K562 (cell line): ENCODE data around the gene MMP24. TPM values are rescaled to one million over a fixed set of nuclear protein-coding genes. Genes with fewer than 3 reads are reported as not detected.
A peak's percentile ranks its signal among the peaks of the same experiment; 100 is the strongest.

Experiments
- BDP1 ChIP-seq: IDR thresholded peaks from 3 replicates; pipeline ENCODE4 v1.6.1; 2011; ENCODE audit not compliant: insufficient read length, insufficient read depth
- BRD4 ChIP-seq: fragments of 200-600 bp; sonication (generic); IDR thresholded peaks from 2 replicates; pipeline ENCODE4 v1.6.1; 2017; ENCODE audit warnings: inconsistent platforms
- CBFA2T2 ChIP-seq: fragments of 450-650 bp; conservative IDR thresholded peaks from 2 replicates; pipeline ENCODE4 v1.6.1; 2017; ENCODE audit warnings: mild to moderate bottlenecking
- CBFA2T3 ChIP-seq: fragments of 450-650 bp; IDR thresholded peaks from 2 replicates; pipeline ENCODE4 v1.6.1; 2017
- DMBX1 ChIP-seq: fragments of 250-450 bp; sonication (Bioruptor Pico); IDR thresholded peaks from 2 replicates; pipeline ENCODE4 v1.8.0; 2022; ENCODE audit warnings: inconsistent platforms, mild to moderate bottlenecking, moderate library complexity, borderline replicate concordance
- E4F1 ChIP-seq: fragments of 250-450 bp; sonication (Bioruptor Pico); IDR thresholded peaks from 2 replicates; pipeline ENCODE4 v1.5.0; 2021; ENCODE audit warnings: mild to moderate bottlenecking, borderline replicate concordance
- EP300 ChIP-seq: IDR thresholded peaks from 2 replicates; pipeline ENCODE4 v1.6.1; 2012; ENCODE audit warnings: low read length, improper control_type of control experiment
- FOXJ3 ChIP-seq: sonication (generic); formaldehyde crosslinking; IDR thresholded peaks from 2 replicates; pipeline ENCODE4 v1.4.0; 2020; ENCODE audit warnings: mild to moderate bottlenecking, missing genetic modification reagents
- HNRNPUL1 ChIP-seq: fragments of 200-400 bp; formaldehyde crosslinking; IDR thresholded peaks from 2 replicates; pipeline ENCODE4 v1.6.1; 2017; ENCODE audit warnings: low read length
- HOMEZ ChIP-seq: fragments of 250-450 bp; sonication (Bioruptor Pico); IDR thresholded peaks from 2 replicates; pipeline ENCODE4 v1.4.0; 2020; ENCODE audit warnings: mild to moderate bottlenecking, moderate library complexity
- NCOR1 ChIP-seq: fragments of 450-650 bp; IDR thresholded peaks from 2 replicates; pipeline ENCODE4 v1.6.1; 2016; ENCODE audit warnings: mild to moderate bottlenecking, moderate library complexity
- POLR2AphosphoS2 ChIP-seq: IDR thresholded peaks from 2 replicates; pipeline ENCODE4 v1.6.1; 2012; ENCODE audit warnings: low read length, improper control_type of control experiment
- POLR2H ChIP-seq: IDR thresholded peaks from 2 replicates; pipeline ENCODE4 v1.6.1; 2016; ENCODE audit warnings: missing genetic modification characterization, low read depth, mild to moderate bottlenecking, control low read depth, missing compliant biosample characterization, moderate library complexity
- POLR3A ChIP-seq: IDR thresholded peaks from 2 replicates; pipeline ENCODE4 v1.6.1; 2011; ENCODE audit warnings: borderline replicate concordance, mild to moderate bottlenecking, moderate library complexity; ENCODE audit not compliant: insufficient read length, insufficient read depth; ENCODE audit errors: extremely low read depth
- RNF2 ChIP-seq: sonication (generic); IDR thresholded peaks from 2 replicates; pipeline ENCODE4 v1.6.1; 2016
- SAP30 ChIP-seq: fragments of 200-600 bp; sonication (generic); IDR thresholded peaks from 2 replicates; pipeline ENCODE4 v1.6.1; 2012; ENCODE audit warnings: borderline replicate concordance, low read depth, mild to moderate bottlenecking, moderate library complexity, low read length, control low read depth, inconsistent platforms; ENCODE audit not compliant: insufficient read depth, poor library complexity, severe bottlenecking
- STAG1 ChIP-seq: sonication (generic); formaldehyde crosslinking; IDR thresholded peaks from 2 replicates; pipeline ENCODE4 v1.5.0; 2020; ENCODE audit warnings: missing genetic modification reagents, borderline replicate concordance
- TFAM ChIP-seq: fragments of 250-450 bp; sonication (Bioruptor Pico); conservative IDR thresholded peaks from 2 replicates; pipeline ENCODE4 v1.5.0; 2021; ENCODE audit warnings: mild to moderate bottlenecking, moderate library complexity
- ZHX1 ChIP-seq: fragments of 150-350 bp; conservative IDR thresholded peaks from 2 replicates; pipeline ENCODE4 v1.6.1; 2014; ENCODE audit warnings: low read length
- ZNF668 ChIP-seq: fragments of 250-450 bp; sonication (Bioruptor Pico); IDR thresholded peaks from 2 replicates; pipeline ENCODE4 v1.8.0; 2022; ENCODE audit warnings: mild to moderate bottlenecking, inconsistent platforms
- ZNF717 ChIP-seq: fragments of 250-450 bp; sonication (Bioruptor Pico); IDR thresholded peaks from 2 replicates; pipeline ENCODE4 v1.5.0; 2021
- ZNF766 ChIP-seq: fragments of 200-800 bp; sonication (Bioruptor generic); conservative IDR thresholded peaks from 2 replicates; pipeline ENCODE4 v1.6.1; 2016; ENCODE audit warnings: missing genetic modification characterization, missing compliant biosample characterization
- polyA plus RNA-seq, 8 experiments: library from polyadenylated mRNA; depleted of rRNA in 4 of 8; stranded (reverse) in 5 of 8; unstranded in 3 of 8; fragments of >200 nt; fragmentation: Nextera tagmentation in 2 of 8; fragmentation: Illumina TruSeq in 1 of 8; extraction: Ambion mirVana in 2 of 8; extraction: Trizol in 1 of 8; gene quantifications; 2 replicates each; pipeline versions ENCODE4 v1.2.1 to v1.2.3, GENCODE V29; 2011 to 2014; ENCODE audit warnings: inconsistent platforms in 1 of 8, missing spikeins in 1 of 8
- total RNA-seq, 7 experiments: library from RNA; depleted of rRNA in 6 of 7; stranded (reverse); fragments of >200 nt in 6 of 7; fragmentation: Illumina TruSeq in 2 of 7; extraction: Trizol in 2 of 7; gene quantifications; 2 replicates each; pipeline versions ENCODE4 v1.2.1 to v1.2.3, GENCODE V29; 2011 to 2021; ENCODE audit warnings: low replicate concordance in 1 of 7

MMP24 gene
- total and polyA plus RNA-seq, 9 of the 15 experiments (the other 6 are each of a cell fraction or from before 2014, with no cell fraction given), result 0.03 to 0.07 (median 0.03) TPM; not detected in 6

GRCh38 chr20:35305682-35306556 is 79.4 kb downstream of the MMP24 start (continued):
- TF ChIP-seq POLR3A (no peak), BDP1 (no peak), TFAM (no peak), NCOR1 (no peak), BRD4 (no peak), HNRNPUL1 (no peak), DMBX1 (0 out of 2 replicates have a peak, but pooled peaks have one; percentile 57), RNF2 (0 out of 2 replicates have a peak, but pooled peaks have one; percentile 15), CBFA2T3 (peak; percentile 68), HOMEZ (no peak), POLR2AphosphoS2 (no peak), POLR2H (tag) (no peak), ZNF668 (no peak), STAG1 (no peak), SAP30 (no peak), CBFA2T2 (peak; percentile 65), ZNF717 (no peak), EP300 (0 out of 2 replicates have a peak, but pooled peaks have one; percentile 29), ZHX1 (no peak), ZNF766 (CRISPR knock-in tag) (peak; percentile 61; the same call in 1 of the 2 replicates), FOXJ3 (CRISPR knock-in tag) (no peak), E4F1 (CRISPR knock-in tag) (no peak)
